HCT116 (cell line): Measurements from ENCODE around the gene LTO1.
"Not testable (repeated sequence)": the region's sequence is repeated elsewhere in the genome, so short reads cannot be mapped to it uniquely, and the experiment has no call there.

ENCODE experiments used
- POLR2AphosphoS5 ChIP-seq: IDR thresholded peaks from 2 replicates; pipeline ENCODE4 v1.6.1; 2011; ENCODE audit warnings: mild to moderate bottlenecking, low read depth, low read length, moderate library complexity
- YY1 ChIP-seq: IDR thresholded peaks from 2 replicates; pipeline ENCODE4 v1.6.1; 2011; ENCODE audit warnings: low read length, low read depth, moderate library complexity, mild to moderate bottlenecking; ENCODE audit not compliant: insufficient replicate concordance; ENCODE audit errors: extremely low read depth

DNA sequence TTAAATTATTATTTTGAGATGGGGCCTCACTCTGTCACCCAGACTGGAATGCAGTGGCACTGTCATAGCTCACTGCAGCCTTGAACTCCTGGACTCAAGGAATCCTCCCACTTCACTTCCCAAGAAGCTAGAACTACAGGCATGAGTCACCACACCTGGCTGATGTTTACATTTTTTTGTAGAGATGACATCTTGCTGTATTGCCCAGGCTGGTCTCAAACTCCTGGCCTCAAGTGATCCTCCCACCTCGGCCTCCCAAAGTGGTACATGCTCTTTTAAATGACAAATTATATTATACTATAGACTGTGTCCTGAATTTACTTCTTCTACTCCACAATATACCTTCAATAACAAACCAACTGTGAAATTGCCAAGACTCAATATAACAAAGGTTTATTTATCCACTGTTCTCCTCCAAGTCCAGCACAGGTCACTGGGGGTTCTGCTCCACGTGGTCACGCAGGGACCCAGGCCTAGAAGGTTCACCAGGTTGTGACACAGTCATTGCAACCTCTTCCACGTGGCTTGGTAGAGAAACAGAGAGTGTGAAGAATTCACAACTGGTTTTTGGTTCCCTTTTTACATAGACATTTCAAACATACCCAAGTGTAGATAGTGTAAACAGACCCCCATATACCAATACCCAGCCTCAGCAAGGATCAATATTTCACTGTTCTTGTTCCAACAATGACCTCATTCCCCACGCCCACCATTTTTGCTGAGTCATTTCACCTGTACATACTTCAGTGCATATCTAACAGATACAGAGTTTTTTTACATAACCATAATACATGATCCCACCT lies 13.0 kb upstream of the LTO1 start:
- TF ChIP-seq YY1, POLR2AphosphoS5: not testable (repeated sequence)
